NCI-H2081 treated with DMSO at 0.1 percent for 48 hours (cell line): ENCODE data around the gene SSNA1.

Experiments
- DNase-seq: peaks from one replicate; lab custom pipeline; 2025; lab: John Stamatoyannopoulos, UW

Gene SSNA1, protein sequence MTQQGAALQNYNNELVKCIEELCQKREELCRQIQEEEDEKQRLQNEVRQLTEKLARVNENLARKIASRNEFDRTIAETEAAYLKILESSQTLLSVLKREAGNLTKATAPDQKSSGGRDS

DNA sequence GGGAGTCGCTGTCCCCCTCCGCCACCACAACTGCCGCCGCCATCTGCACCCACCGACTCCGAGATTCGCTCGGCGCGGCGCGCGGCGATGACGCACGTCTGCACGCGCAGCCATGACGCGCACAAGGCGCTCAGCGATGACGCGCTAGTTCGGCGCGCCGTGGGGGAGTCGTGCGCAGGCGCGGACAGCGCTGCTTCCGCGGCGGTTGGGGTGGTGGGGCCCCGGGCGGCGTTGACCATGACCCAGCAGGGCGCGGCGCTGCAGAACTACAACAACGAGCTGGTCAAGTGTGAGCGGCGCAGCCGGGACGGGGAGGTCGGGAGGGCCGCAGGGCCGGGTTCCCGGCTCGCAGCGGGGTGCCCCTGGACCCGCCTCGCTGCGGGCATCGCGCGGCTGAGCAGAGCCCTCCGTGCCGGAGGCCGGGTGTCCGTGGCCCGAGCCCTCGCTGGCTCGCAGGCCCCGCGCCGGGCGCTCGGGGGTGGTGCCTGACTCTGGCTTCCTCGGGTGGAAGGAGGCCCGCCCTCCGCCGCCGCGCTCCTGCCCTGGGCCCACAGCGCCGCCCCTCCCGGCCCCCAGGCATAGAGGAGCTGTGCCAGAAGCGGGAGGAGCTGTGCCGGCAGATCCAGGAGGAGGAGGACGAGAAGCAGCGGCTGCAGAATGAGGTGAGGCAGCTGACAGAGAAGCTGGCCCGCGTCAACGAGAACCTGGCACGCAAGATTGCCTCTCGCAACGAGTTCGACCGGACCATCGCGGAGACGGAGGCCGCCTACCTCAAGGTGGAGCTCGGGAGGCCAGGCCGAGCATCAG, at the start of gene SSNA1, which contains the start of gene ANAPC2:
Gene SSNA1, plus strand, starts transcription at position 187 of the 807 bp plus-strand sequence. Its CDS starts 51 bp downstream, at position 238.
Gene ANAPC2, minus strand, starts transcription at position 71 of the 807 bp plus-strand sequence. Its CDS starts 28 bp downstream, at position 43.
- DNase-seq, result no peak

DNA sequence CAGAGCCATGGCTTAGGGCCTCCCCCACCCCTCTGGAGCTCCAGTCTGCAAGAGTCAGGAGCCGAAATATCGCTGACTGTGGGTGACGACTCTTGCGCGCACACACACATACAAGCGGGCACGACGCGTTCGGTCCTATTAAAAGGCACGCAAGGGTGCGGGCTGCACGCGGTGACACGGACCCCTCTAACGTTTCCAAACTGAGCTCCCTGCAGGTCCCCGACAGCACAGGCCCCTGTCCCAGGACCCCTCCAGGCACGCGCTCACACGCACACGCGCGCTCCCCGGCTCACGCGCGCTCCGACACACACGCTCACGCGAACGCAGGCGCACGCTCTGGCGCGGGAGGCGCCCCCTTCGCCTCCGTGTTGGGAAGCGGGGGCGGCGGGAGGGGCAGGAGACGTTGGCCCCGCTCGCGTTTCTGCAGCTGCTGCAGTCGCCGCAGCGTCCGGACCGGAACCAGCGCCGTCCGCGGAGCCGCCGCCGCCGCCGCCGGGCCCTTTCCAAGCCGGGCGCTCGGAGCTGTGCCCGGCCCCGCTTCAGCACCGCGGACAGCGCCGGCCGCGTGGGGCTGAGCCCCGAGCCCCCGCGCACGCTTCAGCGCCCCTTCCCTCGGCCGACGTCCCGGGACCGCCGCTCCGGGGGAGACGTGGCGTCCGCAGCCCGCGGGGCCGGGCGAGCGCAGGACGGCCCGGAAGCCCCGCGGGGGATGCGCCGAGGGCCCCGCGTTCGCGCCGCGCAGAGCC, 49.6 kb upstream of the SSNA1 start, which contains the start of gene GRIN1:
Gene GRIN1, plus strand, starts transcription at position 433 of the 746 bp plus-strand sequence. CDS start 333 bp downstream, outside the sequence.
- DNase-seq, result no peak

DNA sequence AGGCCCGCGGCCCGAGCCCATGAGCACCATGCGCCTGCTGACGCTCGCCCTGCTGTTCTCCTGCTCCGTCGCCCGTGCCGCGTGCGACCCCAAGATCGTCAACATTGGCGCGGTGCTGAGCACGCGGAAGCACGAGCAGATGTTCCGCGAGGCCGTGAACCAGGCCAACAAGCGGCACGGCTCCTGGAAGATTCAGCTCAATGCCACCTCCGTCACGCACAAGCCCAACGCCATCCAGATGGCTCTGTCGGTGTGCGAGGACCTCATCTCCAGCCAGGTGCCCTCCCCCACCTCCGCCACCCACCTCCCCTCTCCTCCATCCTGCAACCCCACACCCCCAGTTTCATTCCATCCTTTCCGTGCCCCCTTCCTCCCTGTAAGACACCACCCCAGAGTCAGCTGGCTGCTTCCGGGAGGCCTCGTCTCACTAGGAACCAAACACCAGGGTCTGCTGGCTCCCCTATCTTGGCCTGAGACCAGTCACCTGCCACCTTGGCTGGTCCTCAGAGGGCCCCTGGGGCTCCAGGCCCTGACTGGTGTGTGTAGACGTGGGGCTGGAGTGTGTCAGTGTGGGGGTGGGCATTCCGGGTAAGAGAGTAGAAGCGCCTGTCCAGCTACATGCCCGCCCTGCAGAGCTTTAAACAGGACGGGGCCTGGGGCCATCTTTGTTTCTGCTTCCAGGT, 48.9 kb upstream of the SSNA1 start:
- no peak for DNase-seq

DNA sequence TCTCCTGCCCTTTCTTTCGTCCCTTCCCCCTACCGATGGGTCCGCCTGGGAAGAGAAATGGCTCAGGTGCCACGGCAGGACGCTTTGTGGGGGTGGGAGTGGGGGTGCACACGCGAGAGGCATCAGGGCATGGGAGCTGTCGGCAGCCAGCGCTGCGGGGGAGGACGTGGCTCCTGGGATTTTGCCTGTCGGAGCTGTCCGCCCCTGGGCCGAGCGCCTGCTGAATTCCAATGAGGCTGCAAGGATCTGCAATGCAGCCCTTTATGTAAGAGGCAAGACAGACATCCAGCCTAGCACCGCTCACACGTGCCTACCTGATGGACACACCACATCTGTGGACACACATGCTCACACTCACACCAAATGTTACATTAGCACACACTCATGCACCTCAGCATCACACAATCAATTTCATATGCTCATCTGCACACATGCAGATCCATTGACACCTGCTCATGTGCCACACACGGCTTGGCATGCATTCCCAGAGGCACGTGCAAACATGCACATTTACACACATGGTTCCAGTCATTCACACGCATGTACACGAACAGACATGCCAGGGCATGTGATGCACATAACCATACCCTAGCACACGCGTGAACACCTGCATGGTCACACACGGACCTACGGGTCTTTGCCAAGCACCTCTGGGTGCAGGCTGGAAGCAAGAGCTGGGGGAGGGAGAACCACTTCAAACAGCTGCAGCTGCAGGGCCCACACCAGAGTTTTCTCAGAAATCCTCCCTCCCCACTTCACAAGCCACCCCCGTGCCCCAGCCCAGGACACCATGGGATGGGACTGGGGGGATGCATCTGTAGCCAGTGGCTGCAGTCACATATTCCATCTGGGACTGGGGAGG, 48.1 kb upstream of the SSNA1 start:
- DNase-seq, result no peak

DNA sequence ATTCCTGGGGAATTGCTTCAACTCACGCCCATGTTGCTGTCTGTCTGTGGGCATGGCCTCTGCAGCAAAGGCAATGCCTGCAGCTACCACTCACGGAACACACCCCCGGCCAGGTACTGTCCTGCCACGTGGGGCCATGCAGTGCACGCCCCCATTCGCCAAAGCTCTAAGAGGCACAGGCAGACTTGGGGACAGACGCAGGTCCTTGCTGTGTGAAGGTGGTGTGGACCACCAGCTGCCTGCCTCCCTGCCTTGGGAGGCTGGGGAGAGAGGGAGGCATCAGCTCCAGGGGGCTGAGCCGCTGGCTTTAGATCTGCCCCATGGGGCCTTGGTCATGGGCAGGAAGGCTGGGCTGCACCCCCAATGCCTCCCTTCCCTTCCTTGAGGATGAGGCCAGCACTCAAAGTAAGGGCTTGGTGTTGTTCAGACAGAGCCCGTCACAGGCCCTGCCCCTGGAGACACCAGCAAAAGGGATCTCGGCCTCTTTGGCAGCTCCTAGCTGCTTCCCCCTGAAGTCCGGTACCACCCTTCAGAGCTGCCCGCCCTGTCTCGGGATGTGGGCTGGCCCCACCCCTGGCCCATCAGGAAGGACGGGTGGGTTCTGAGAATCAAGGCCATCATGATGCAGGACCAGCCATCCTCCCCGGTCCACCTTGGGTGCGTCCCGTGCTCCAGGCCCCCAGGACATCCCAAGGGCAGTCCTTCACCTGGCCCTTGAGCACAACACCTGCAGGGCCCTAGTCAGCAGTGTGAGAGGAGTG, 47.2 kb upstream of the SSNA1 start:
- DNase-seq, result no peak

DNA sequence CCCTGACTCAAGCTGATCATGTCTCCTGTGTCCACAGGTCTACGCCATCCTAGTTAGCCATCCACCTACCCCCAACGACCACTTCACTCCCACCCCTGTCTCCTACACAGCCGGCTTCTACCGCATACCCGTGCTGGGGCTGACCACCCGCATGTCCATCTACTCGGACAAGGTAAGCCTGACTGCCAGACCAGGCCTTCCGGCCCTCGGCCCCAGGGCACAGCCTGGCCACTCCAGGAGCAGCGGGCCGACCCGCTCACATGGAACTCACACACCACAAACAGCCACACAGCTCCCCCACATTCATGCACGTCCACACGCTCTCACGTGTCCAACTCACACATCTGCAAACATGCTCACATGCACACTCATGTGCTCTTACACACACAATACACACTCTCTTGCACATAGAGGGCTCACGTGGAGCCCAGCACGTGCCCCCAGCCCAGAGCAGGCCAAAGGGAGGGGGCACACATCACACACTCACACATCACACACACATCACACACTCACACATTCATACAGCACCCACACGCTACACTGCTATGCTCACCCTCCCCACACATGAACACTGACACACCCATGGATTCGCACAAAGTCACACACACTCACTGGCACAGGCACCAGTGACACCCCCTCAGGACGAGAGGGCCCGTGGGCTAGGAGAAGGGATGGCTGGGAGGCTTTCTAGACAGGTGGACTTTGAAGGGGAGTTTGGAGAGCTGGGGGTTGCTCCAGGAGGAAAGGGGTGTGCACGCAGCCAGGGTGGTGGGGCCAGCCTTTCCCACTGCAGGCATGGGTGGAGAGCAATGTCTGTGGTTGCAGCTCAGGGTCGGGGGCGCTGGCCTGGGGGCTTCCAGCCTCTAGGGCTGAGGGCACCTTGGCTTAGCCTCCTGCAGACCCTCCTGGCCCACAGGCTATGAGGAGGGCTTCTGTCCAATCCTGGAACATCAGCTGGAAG, 46.2 kb upstream of the SSNA1 start:
- DNase-seq, result no peak

DNA sequence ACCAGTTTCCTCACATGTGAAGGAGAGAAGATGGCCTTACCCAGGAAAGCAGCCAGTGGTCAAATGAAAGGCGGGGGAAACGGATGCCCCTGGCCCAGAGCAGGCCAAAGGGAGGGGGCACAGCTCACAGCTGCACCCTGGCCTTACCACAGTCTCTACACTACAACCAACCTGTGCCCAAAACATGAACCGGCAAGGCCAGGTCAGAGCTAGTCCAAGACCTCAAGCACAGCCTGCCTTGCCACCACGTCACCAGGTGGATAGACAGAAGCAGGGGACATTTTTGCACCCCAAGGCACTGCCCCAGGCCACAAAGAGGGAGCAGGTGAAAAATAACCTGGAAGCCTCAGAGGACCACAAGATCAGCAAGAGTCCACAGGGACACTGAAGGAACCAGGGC, 45.0 kb upstream of the SSNA1 start:
- DNase-seq, result no peak

DNA sequence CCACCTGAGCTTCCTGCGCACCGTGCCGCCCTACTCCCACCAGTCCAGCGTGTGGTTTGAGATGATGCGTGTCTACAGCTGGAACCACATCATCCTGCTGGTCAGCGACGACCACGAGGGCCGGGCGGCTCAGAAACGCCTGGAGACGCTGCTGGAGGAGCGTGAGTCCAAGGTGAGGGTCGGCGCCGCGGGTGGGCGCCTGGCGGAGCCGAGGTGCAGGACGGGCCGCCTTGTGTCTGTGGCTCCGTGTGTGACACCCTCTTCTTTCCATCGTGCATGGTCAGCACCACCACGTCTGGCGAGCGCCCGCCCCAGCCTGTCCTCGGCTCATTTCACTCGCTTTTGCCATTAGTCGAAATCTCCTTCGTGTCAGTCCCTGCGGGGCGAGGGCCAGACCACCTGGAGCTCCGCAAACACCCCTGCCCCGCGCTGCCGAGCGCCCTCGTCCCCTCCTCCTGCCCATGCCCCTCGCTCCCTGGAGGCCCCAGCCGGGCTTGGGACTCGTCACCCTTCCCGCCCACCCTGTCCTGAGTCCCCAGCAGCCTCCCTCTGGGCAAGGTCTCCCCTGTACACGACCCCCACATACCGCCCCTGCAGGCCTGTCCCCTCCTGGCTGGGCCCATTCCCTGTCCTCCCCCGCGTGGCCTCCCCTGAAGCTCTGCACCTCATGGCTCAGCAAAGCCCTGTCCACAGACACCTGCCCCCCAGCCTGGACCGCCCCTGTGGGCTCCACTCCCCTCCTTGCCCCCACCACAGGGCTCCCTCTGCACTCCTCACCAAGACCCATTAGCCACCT, 42.5 kb upstream of the SSNA1 start:
- no peak for DNase-seq

DNA sequence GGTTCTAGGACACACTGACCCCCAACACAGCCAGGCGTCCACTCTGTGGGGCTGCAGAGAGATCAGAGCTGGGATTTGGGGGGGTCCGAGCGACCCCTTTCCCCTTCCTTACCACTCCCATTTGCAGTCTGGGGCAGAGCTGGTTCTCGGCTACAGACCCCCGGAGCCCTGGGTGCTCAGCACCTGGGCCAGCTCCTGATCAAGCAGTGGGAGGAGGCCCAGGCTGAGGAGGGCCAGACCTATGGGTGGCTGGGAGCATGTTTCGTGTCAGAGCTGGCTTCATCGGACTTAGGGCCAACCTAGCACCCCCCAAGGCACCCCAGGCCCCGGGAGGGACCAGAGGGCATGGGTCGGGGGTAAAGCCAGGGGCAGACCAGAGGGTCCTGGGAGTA, 42.0 kb upstream of the SSNA1 start:
- no peak for DNase-seq

DNA sequence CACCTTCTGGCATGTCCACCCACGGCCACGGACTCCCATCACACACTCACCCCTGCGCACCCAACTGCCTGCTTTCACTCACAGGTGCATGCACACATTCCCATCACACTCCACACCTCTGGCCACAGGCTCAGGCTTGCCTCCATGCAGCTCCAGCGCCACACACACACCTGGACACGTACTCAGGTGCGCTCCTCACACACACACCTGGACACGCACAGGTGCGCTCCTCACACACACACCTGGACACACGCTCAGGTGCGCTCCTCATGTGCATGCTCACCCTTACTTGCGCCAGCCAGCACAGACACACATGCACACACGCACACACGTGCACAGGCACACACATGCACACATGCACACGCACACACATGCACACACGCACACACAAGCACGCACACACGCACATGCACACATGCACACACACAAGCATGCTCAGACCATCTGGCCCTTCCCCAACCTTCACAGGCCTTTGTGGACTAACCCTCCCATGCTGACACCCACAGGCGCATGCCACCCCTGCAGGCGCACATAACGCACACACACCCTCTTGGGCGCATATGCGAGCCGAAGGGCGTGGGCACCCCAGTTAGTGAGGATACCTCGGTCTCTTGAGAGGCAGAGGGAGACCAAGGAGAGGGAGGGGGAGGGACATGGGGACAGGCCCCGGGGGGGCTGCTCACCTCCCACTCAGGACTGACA, 41.2 kb upstream of the SSNA1 start:
- no peak for DNase-seq

DNA sequence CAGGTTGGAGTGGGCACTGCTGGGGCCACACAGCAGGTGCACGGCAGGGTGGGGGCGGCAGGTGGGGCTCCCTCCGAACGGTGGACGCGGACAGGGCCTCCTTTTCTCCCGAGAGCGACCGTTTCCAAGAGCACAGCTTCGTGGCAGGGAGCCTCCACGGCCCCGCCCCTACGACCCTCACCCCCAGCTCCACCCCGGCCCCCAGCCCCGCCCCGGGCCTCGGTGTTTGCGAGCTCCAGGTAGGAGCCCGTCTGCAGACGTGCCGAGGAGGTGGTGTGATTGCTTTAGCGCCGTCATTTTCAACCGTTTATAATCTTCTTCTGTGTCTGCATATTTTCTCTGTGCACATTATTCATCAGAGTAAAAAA, 40.7 kb upstream of the SSNA1 start:
- DNase-seq, result no peak

DNA sequence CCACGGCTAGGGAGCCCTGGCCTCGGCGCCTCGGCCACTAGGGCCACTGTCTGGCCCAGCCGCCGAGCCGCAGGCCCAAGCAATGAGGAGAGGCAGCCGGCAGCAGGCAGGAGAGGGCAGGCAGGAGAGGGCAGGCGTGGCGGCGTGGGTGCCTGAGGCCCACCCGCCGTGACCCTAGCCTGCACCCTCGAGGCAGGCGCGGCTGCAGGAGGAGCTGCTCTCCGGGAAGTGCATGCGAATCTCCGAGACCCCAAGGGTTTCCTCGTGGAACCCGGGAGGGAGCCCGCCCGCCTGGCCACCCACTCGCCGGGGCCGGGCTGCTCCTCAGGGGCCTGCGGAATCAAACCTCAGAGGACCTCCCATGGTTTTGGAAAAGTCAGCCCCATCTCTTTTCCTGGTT, 40.2 kb upstream of the SSNA1 start:
- no peak for DNase-seq

DNA sequence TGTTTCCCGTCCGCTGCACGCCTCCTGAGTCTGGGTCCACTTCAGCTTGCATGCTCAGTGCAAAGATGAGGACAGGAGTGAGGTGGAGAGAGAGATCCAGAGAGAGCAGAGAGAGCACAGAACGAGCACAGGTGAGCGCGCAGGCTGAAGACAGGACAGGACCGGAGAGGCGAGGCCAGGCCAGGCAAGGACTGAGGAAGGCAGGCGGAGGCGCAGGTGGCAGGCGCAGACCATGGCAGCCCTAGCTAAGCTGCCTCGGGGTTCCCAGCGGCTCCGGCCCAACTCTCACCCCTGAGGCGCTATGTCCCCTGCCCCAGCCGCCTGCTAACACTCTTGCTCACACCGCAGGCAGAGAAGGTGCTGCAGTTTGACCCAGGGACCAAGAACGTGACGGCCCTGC, 39.8 kb upstream of the SSNA1 start:
- DNase-seq, result no peak

DNA sequence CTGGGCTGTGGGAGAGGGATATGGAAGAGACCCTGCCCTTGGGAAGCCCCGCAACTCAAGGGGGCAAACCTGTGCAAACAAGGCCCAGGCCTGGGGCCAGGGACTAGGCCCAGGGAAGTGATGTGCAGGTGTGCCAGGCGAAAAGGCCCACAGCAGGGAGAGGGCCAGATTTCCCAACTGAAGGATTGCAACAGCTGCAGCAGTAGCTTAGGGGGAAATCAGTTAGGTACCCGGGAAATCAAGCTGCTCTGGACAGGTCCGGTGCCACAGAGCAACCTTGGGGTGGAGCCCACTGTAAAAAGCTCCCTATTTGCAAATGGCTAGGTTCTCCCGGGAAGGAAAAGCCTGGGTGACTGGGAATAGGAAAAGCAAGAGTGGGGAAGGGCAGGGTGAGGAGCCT, 39.1 kb upstream of the SSNA1 start:
- DNase-seq, result no peak

DNA sequence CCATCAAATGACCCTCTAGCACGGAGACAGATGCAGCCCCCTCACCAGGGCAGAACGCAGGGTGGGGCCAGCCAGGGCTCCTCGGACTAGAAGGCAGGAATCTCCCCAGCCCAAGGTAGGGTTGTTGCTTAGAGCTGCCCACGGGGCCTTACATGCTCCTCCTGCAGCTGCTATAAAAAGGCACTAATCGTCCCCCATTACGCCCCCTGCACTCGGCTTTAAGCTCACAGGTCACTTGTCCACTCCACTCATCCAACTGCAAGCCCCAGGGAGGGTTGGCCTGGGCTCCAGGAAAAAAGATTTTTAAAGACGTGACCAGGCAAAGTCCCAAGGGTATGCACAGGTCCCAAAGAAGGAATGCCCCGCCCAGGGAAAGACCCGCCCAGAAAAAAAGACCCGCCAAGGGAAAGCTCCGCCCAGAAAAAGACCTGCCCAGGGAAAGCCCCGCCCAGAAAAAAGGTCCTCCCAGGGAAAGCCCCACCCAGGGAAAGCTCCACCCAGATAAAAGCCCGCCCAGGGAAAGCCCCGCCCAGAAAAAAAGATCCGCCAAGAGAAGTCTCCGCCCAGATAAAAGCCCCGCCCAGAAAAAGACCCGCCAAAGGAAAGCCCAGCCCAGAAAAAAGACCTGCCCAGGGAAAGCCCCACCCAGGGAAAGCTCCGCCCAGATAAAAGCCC, 38.4 kb upstream of the SSNA1 start:
- no peak for DNase-seq

DNA sequence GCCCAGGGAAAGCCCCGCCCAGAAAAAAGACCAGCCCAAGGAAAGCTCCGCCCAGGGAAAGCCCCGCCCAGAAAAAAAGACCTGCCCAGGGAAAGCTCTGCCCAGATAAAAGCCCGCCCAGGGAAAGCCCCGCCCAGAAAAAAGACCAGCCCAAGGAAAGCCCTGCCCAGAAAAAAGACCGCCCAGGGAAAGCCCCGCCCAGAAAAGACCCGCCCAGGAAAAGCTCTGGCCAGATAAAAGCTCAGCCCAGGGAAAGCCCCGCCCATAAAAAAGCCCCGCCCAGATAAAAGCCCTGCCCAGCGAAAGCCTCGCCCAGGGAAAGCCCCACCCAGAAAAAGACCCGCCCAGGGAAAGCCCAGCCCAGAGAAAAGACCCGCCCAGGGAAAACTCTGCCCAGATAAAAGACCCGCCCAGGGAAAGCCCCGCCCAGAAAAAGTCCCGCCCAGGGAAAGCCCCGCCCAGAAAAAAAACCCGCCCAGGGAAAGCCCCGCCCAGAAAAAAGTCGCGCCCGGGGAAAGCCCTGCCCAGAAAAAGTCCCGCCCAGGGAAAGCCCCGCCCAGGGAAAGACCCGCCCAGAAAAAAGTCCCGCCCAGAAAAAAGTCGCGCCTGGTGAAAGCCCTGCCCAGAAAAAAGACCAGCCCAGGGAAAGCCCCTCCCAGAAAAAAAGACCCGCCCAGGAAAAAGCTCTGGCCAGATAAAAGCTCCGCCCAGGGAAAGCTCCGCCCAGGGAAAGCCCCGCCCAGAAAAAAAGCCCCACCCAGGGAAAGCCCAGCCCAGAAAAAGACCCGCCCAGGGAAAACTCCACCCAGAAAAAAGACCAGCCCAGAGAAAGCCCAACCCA, 37.6 kb upstream of the SSNA1 start:
- DNase-seq, result no peak
